Measurements from ENCODE around the gene COMMD8. TPM values are rescaled to one million over a fixed set of nuclear protein-coding genes. Genes with fewer than 3 reads are reported as not detected.

COMMD8 gene
- total RNA-seq = 10 to 100 TPM; 11.6 to 25.2 (median 17.2) TPM

DNA sequence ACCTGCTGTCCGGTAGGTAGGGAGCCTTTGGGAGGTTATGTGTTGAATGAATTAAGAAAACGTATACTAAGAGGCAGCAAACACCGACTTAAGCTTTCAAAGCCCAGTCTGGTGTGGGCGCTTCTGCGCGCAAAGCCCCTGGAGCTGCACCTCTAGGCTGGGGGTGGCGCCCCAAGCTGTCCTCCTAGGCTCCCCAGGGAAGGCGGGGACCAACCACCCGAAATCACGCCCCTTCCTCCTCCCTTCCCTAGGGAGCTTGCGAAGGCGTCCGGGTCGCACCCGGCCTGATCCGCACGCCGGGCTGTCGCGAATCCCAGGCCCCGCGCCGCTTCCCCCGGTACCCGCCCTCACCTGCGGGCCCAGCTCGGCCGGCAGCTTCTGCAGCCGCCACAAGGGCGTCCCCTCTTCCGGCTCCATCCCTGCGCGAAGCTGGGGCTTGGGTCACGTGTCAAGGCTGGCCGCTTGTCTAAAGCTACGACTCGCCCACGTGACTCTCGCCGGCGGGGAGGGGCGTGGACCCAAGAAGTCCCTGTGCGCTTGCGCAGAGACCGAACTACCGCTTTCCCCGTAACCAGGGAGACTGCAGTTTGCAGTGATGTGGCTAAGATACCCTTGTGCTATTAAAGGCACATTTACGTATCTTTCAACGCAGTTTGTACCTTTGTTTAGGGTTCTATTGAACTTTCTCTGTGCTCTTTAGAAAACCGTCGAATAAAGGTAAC lies at the start of gene COMMD8:
Gene COMMD8, minus strand, starts transcription at position 468 of the 722 bp plus-strand sequence. Its CDS starts 51 bp downstream, at position 417.
- WGBS, 2 donors (ENCODE audit: low coverage in 1 of 2) = 0 to 2% methylated on average over 9 to 15 of the region's 51 CpGs
- peak within 1 kb of the TSS; percentile 64 to 86 for H3K4me3 ChIP-seq
- no peaks in the 10 kb centered on the region for H3K9me3 ChIP-seq
- peaks cover 0 to 13% (median 0%) of the 10 kb centered on the region in 3 donors for H3K4me1 ChIP-seq
- ATAC-seq = peak; percentile 99
- TF ChIP-seq, protein P1, sequence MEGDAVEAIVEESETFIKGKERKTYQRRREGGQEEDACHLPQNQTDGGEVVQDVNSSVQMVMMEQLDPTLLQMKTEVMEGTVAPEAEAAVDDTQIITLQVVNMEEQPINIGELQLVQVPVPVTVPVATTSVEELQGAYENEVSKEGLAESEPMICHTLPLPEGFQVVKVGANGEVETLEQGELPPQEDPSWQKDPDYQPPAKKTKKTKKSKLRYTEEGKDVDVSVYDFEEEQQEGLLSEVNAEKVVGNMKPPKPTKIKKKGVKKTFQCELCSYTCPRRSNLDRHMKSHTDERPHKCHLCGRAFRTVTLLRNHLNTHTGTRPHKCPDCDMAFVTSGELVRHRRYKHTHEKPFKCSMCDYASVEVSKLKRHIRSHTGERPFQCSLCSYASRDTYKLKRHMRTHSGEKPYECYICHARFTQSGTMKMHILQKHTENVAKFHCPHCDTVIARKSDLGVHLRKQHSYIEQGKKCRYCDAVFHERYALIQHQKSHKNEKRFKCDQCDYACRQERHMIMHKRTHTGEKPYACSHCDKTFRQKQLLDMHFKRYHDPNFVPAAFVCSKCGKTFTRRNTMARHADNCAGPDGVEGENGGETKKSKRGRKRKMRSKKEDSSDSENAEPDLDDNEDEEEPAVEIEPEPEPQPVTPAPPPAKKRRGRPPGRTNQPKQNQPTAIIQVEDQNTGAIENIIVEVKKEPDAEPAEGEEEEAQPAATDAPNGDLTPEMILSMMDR (IDR thresholded peaks at IDR 0.05) = peak in 3 of 4 experiments; percentile 62 to 71 (median 65)
- TF ChIP-seq POLR2A (IDR thresholded peaks at IDR 0.05) (peak; percentile 55 to 58), EP300 (IDR thresholded peaks at IDR 0.05) (no peak), POLR2AphosphoS5 (IDR thresholded peaks at IDR 0.05) (peak; percentile 79)
- H3K27ac ChIP-seq = peak within 1 kb of the TSS; percentile 21 to 90 (median 89)
- peaks cover 0 to 12% of the 10 kb centered on the region in 2 donors for H3K36me3 ChIP-seq
- no peaks in the 10 kb centered on the region for H3K27me3 ChIP-seq

DNA sequence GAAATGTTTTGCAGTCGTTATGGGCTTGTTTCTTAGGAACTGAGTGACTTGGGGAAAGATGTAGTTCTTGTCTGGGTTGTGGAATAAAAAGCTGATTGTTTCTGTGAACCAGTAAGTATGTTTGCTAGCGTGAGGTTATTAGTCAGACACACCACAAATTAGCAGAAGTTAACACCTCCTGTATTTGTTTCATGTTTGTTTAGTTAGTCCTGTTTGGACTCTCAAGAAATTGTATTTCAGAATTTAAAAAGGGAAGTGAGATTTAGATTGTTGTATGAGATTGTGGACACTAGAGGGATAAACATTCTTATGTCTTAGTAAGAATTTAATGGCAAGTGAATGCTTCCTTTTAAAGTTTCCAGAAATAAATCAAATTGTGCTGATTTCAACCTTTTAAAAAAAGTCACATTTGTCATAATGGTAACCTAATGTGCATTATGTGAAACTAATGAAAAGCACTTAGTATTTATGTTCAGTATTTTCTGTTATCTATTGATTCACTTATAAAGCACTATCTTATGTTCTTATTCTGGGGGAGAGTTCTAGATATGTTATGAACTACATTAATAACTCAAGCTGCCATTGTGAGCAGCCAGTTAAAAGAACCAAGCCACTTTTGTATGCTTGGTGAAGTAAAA lies 47.1 kb upstream of the COMMD8 start:
- H3K27ac ChIP-seq = peak overlapping the region in 3 of 4 donors; percentile 1 to 53 (median 50)
- H3K9me3 ChIP-seq = no peaks in the 10 kb centered on the region
- no peak for TF ChIP-seq POLR2AphosphoS5 (IDR thresholded peaks at IDR 0.05)
- TF ChIP-seq, protein P1 (IDR thresholded peaks at IDR 0.05) = peak in 3 of 4 experiments; percentile 25 to 31 (median 29)
- H3K4me3 ChIP-seq = no peak overlapping the region
- peaks cover 0 to 38% of the 10 kb centered on the region in 2 donors for H3K36me3 ChIP-seq
- no peak for ATAC-seq
- peaks cover 0 to 21% (median 3%) of the 10 kb centered on the region in 3 donors for H3K4me1 ChIP-seq
- 20 to 23% methylated on average over 2 of the region's 2 CpGs for WGBS, 2 donors (ENCODE audit: low coverage in 1 of 2)
- H3K27me3 ChIP-seq = no peaks in the 10 kb centered on the region

DNA sequence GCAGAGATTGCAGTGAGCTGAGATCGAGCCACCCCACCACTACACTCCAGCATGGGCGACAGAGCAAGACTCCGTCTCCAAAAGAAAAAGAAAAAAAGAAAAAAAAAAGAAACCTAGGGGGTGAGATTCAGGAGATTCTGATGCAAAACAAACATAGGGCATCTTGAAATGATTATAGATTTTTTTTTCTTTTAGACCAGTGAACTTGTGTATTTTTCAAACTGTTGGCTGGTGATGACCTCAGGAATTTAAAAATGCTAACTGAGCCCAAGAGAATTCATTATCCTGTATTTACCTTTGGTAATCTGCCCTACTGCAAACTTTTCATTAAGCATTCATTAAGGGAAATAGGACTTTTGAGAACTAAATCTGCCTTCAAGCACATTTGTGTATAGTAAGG lies 42.2 kb upstream of the COMMD8 start:
- H3K9me3 ChIP-seq = no peaks in the 10 kb centered on the region
- WGBS, 2 donors (ENCODE audit: low coverage in 1 of 2) = 85 to 98% methylated on average over 3 of the region's 3 CpGs
- H3K27ac ChIP-seq = no peak overlapping the region
- no peak for TF ChIP-seq POLR2AphosphoS5 (IDR thresholded peaks at IDR 0.05)
- TF ChIP-seq, protein P1 (IDR thresholded peaks at IDR 0.05) = no peak
- no peak for TF ChIP-seq POLR2A (IDR thresholded peaks at IDR 0.05)
- TF ChIP-seq EP300 (IDR thresholded peaks at IDR 0.05) = no peak
- no peak for ATAC-seq
- H3K4me1 ChIP-seq = peaks cover 0 to 9% (median 3%) of the 10 kb centered on the region in 3 donors
- H3K27me3 ChIP-seq = no peaks in the 10 kb centered on the region
- H3K4me3 ChIP-seq = no peak overlapping the region
- H3K36me3 ChIP-seq = peaks cover 0 to 5% of the 10 kb centered on the region in 2 donors

DNA sequence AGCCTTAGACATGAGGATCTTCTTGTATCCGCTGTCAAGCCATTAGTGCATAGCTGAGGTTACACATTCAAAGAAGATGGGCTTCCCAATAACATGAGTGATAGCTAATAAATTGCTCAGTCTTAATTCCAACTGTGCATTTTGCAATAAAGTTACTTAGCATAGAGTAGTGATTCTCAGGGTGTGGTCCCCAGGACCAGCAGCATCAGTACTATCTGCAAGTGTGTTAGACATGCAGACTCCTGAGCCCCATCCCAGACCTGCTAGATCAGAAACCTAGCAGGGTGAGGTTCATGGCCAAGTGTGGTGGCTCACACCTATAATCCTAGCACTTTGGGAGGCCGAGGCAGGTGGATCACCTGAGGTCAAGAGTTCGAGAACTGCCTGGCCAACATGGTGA lies 41.6 kb upstream of the COMMD8 start:
- no peaks in the 10 kb centered on the region for H3K27me3 ChIP-seq
- H3K9me3 ChIP-seq = no peaks in the 10 kb centered on the region
- no peak overlapping the region for H3K4me3 ChIP-seq
- peaks cover 0 to 7% (median 2%) of the 10 kb centered on the region in 3 donors for H3K4me1 ChIP-seq
- H3K27ac ChIP-seq = no peak overlapping the region
- no peak for ATAC-seq
- H3K36me3 ChIP-seq = peaks cover 0 to 5% of the 10 kb centered on the region in 2 donors
- no peak for TF ChIP-seq EP300 (IDR thresholded peaks at IDR 0.05)
- TF ChIP-seq POLR2AphosphoS5 (IDR thresholded peaks at IDR 0.05) = no peak
- no peak for TF ChIP-seq POLR2A (IDR thresholded peaks at IDR 0.05)
- TF ChIP-seq, protein P1 (IDR thresholded peaks at IDR 0.05) = no peak
- 100% methylated on average over 1 of the region's 3 CpGs for WGBS, 2 donors (ENCODE audit: low coverage in 1 of 2)
